Vagina (tissue), 2 donors: ENCODE measurements around the gene KRT23.

Experiments used
- CTCF ChIP-seq, 3 experiments: fragments of 450-650 bp in 2 of 3; fragments of 200-600 bp in 1 of 3; sonication (generic) in 1 of 3; IDR thresholded peaks; one replicate each; pipeline ENCODE4 v1.5.1; 2017 to 2019; ENCODE audit warnings: antibody characterized with exemption in 3 of 3, mild to moderate bottlenecking in 2 of 3, moderate library complexity in 2 of 3
- POLR2A ChIP-seq, 2 donors: fragments of 450-650 bp; IDR thresholded peaks; one replicate each; pipeline ENCODE4 v1.6.1; 2017; ENCODE audit warnings: antibody characterized with exemption in 2 of 2, mild to moderate bottlenecking in 2 of 2, moderate library complexity in 2 of 2

- no peak for TF ChIP-seq POLR2A (IDR thresholded peaks at IDR 0.05)
- peak; percentile 60 to 91 (median 65) for TF ChIP-seq CTCF (IDR thresholded peaks at IDR 0.05)
Observed at GRCh38 chr17:40909351-40909750, 28.1 kb downstream of the KRT23 start.
